Activated CD4-positive, alpha-beta T cell treated with anti-CD3 and anti-CD28 coated beads for 36 hours (primary cell): ENCODE data around the gene LTBP1. TPM values are rescaled to one million over a fixed set of nuclear protein-coding genes. Genes with fewer than 3 reads are reported as not detected.
"Not testable (repeated sequence)": the region's sequence is repeated elsewhere in the genome, so short reads cannot be mapped to it uniquely, and the experiment has no call there.

Experiments
- ATAC-seq: fragments of 200-7000 bp; cut with Tn5 transposase; one replicate; pipeline ENCODE4 v1.10.0; 2021; ENCODE audit warnings: mild to moderate bottlenecking, moderate library complexity
- CTCF ChIA-PET: fragments of 350-600 bp; sonication (Branson Sonifier 250); formaldehyde crosslinking; loops from one replicate; lab custom pipeline; 2021; ENCODE audit warnings: antibody characterized with exemption; lab: Charles Lee
- POLR2A ChIA-PET: fragments of 350-600 bp; sonication (Branson Sonifier 250); formaldehyde crosslinking; loops from one replicate; lab custom pipeline; 2021; ENCODE audit warnings: antibody characterized with exemption, inconsistent platforms; lab: Charles Lee
- DNase-seq: peaks from one replicate; pipeline ENCODE4 v3.0.0-alpha.2; 2020
- H3K27ac Mint-ChIP-seq: one replicate; pipeline ENCODE4 v1.8.0; 2021; ENCODE audit warnings: mixed read lengths
- H3K27me3 Mint-ChIP-seq: one replicate; pipeline ENCODE4 v1.8.0; 2021; ENCODE audit warnings: mixed read lengths
- H3K36me3 Mint-ChIP-seq: one replicate; pipeline ENCODE4 v1.8.0; 2021; ENCODE audit warnings: low read depth, mixed read lengths
- H3K4me1 Mint-ChIP-seq: one replicate; pipeline ENCODE4 v1.8.0; 2021; ENCODE audit warnings: mixed read lengths
- H3K4me3 Mint-ChIP-seq: one replicate; pipeline ENCODE4 v1.8.0; 2021; ENCODE audit warnings: mild to moderate bottlenecking, moderate library complexity, mixed read lengths
- H3K9me3 Mint-ChIP-seq: one replicate; pipeline ENCODE4 v1.8.0; 2021; ENCODE audit warnings: low read depth, mixed read lengths
- intact Hi-C, 2 experiments: fragments of 100-400 bp; cut with DNase I in 1 of 2; cut with micrococcal nuclease in 1 of 2; formaldehyde crosslinking; loops; one replicate each; pipeline versions ENCODE4 v1.14.2 to v1.15.1; 2022 to 2024; cut with DNase I, micrococcal nuclease
- total RNA-seq, 2 experiments: library from RNA; stranded (reverse); gene quantifications; one replicate each; pipeline ENCODE4 v1.2.3, GENCODE V29; 2021

Gene LTBP1
- total RNA-seq, 2 experiments from 2014 or later = 0.14 to 0.26 TPM

- CTCF ChIA-PET = no interaction called here
- POLR2A ChIA-PET = no interaction called here
- no peak for ATAC-seq
- Mint-ChIP-seq H3K27me3 (peaks cover 11% of the 10 kb centered on the region), H3K27ac (no peak overlapping the region), H3K4me1 (peaks cover 3% of the 10 kb centered on the region), H3K9me3 (peaks cover 3% of the 10 kb centered on the region), H3K4me3 (no peak overlapping the region), H3K36me3 (no peaks in the 10 kb centered on the region)
- intact Hi-C loops = no loop called here
- DNase-seq = no peak
These were observed 278.6 kb downstream of the LTBP1 start for GRCh38 chr2:33225350-33225749.

GRCh38 chr2:33226546-33226945, 279.8 kb downstream of the LTBP1 start:
- peaks cover 9% of the 10 kb centered on the region for H3K27me3 Mint-ChIP-seq
- no peak overlapping the region for H3K27ac Mint-ChIP-seq
- ATAC-seq (no peak), DNase-seq (no peak)
- H3K36me3 Mint-ChIP-seq = no peaks in the 10 kb centered on the region
- ChIA-PET CTCF (no interaction called here), POLR2A (no interaction called here)
- H3K4me1 Mint-ChIP-seq = peaks cover 3% of the 10 kb centered on the region
- intact Hi-C loops = no loop called here
- no peak overlapping the region for H3K4me3 Mint-ChIP-seq
- peaks cover 3% of the 10 kb centered on the region for H3K9me3 Mint-ChIP-seq

GRCh38 chr2:33229646-33230045, 282.9 kb downstream of the LTBP1 start:
- DNase-seq = no peak
- POLR2A ChIA-PET = no interaction called here
- ATAC-seq = no peak
- intact Hi-C loops = no loop called here
- peaks cover 3% of the 10 kb centered on the region for H3K9me3 Mint-ChIP-seq
- H3K36me3 Mint-ChIP-seq = no peaks in the 10 kb centered on the region
- no peak overlapping the region for H3K4me3 Mint-ChIP-seq
- H3K4me1 Mint-ChIP-seq = peaks cover 3% of the 10 kb centered on the region
- H3K27me3 Mint-ChIP-seq = peaks cover 16% of the 10 kb centered on the region
- H3K27ac Mint-ChIP-seq = no peak overlapping the region
- CTCF ChIA-PET = interaction anchor here (0.6 kb wide), 1 partner anchor 20 kb away, joined by 3 read pairs; no protein-coding TSS in a partner anchor

- H3K27me3 Mint-ChIP-seq = peaks cover 17% of the 10 kb centered on the region
- H3K27ac Mint-ChIP-seq = no peak overlapping the region
- DNase-seq (no peak), ATAC-seq (no peak)
- H3K4me1 Mint-ChIP-seq = peaks cover 3% of the 10 kb centered on the region
- H3K4me3 Mint-ChIP-seq = no peak overlapping the region
- peaks cover 3% of the 10 kb centered on the region for H3K9me3 Mint-ChIP-seq
- CTCF ChIA-PET = no interaction called here
- no peaks in the 10 kb centered on the region for H3K36me3 Mint-ChIP-seq
- POLR2A ChIA-PET = no interaction called here
- intact Hi-C loops = no loop called here
These were observed 283.4 kb downstream of the LTBP1 start for GRCh38 chr2:33230195-33230594.

- ATAC-seq = no peak
- intact Hi-C loops = no loop called here
- Mint-ChIP-seq H3K27ac (no peak overlapping the region), H3K36me3 (no peaks in the 10 kb centered on the region), H3K4me1 (no peaks in the 10 kb centered on the region), H3K4me3 (no peak overlapping the region), H3K9me3 (no peaks in the 10 kb centered on the region), H3K27me3 (peaks cover 19% of the 10 kb centered on the region)
- DNase-seq = no peak
- ChIA-PET CTCF (no interaction called here), POLR2A (no interaction called here)
These were observed 284.1 kb downstream of the LTBP1 start for GRCh38 chr2:33230842-33231241.

- ATAC-seq, H3K27ac Mint-ChIP-seq, POLR2A ChIA-PET, DNase-seq, H3K4me1 Mint-ChIP-seq, H3K36me3 Mint-ChIP-seq, CTCF ChIA-PET, H3K4me3 Mint-ChIP-seq, intact Hi-C loops, H3K9me3 Mint-ChIP-seq: not testable (repeated sequence)
- H3K27me3 Mint-ChIP-seq = peaks cover 18% of the 10 kb centered on the region
These were observed 288.8 kb downstream of the LTBP1 start for GRCh38 chr2:33235559-33235958.

GRCh38 chr2:33236482-33237385, 290.0 kb downstream of the LTBP1 start:
- peaks cover 18% of the 10 kb centered on the region for H3K27me3 Mint-ChIP-seq
- H3K9me3 Mint-ChIP-seq = no peaks in the 10 kb centered on the region
- H3K4me3 Mint-ChIP-seq = no peak overlapping the region
- DNase-seq = no peak
- ChIA-PET CTCF (no interaction called here), POLR2A (no interaction called here)
- no peaks in the 10 kb centered on the region for H3K4me1 Mint-ChIP-seq
- ATAC-seq = no peak
- intact Hi-C loops = no loop called here
- no peaks in the 10 kb centered on the region for H3K36me3 Mint-ChIP-seq
- no peak overlapping the region for H3K27ac Mint-ChIP-seq

- no peaks in the 10 kb centered on the region for H3K4me1 Mint-ChIP-seq
- H3K27ac Mint-ChIP-seq = no peak overlapping the region
- H3K36me3 Mint-ChIP-seq = no peaks in the 10 kb centered on the region
- ChIA-PET CTCF (no interaction called here), POLR2A (no interaction called here)
- intact Hi-C loops = no loop called here
- H3K4me3 Mint-ChIP-seq = no peak overlapping the region
- H3K9me3 Mint-ChIP-seq = no peaks in the 10 kb centered on the region
- DNase-seq (no peak), ATAC-seq (no peak)
- peaks cover 13% of the 10 kb centered on the region for H3K27me3 Mint-ChIP-seq
These were observed 291.4 kb downstream of the LTBP1 start for GRCh38 chr2:33238111-33238510.

GRCh38 chr2:33240178-33240577, 293.4 kb downstream of the LTBP1 start:
- ATAC-seq (no peak), DNase-seq (no peak)
- Mint-ChIP-seq H3K9me3 (no peaks in the 10 kb centered on the region), H3K4me1 (no peaks in the 10 kb centered on the region), H3K27ac (no peak overlapping the region), H3K27me3 (peaks cover 5% of the 10 kb centered on the region), H3K36me3 (no peaks in the 10 kb centered on the region), H3K4me3 (no peak overlapping the region)
- CTCF ChIA-PET = no interaction called here
- intact Hi-C loops = no loop called here
- POLR2A ChIA-PET = no interaction called here

GRCh38 chr2:33241072-33241471, 294.3 kb downstream of the LTBP1 start:
- Mint-ChIP-seq H3K9me3 (no peaks in the 10 kb centered on the region), H3K36me3 (no peaks in the 10 kb centered on the region), H3K27ac (no peak overlapping the region), H3K4me3 (no peak overlapping the region), H3K27me3 (peaks cover 3% of the 10 kb centered on the region), H3K4me1 (no peaks in the 10 kb centered on the region)
- CTCF ChIA-PET = no interaction called here
- intact Hi-C loops = no loop called here
- POLR2A ChIA-PET = no interaction called here
- ATAC-seq = no peak
- no peak for DNase-seq

GRCh38 chr2:33241581-33241980, 294.8 kb downstream of the LTBP1 start:
- ATAC-seq (no peak), DNase-seq (no peak)
- ChIA-PET CTCF (no interaction called here), POLR2A (no interaction called here)
- Mint-ChIP-seq H3K4me1 (no peaks in the 10 kb centered on the region), H3K9me3 (no peaks in the 10 kb centered on the region), H3K36me3 (no peaks in the 10 kb centered on the region), H3K27ac (no peak overlapping the region), H3K27me3 (peaks cover 3% of the 10 kb centered on the region), H3K4me3 (no peak overlapping the region)
- intact Hi-C loops = no loop called here

GRCh38 chr2:33242845-33243244, 296.1 kb downstream of the LTBP1 start:
- ChIA-PET POLR2A (no interaction called here), CTCF (no interaction called here)
- no peak for DNase-seq
- H3K9me3 Mint-ChIP-seq = no peaks in the 10 kb centered on the region
- no peak for ATAC-seq
- no peaks in the 10 kb centered on the region for H3K36me3 Mint-ChIP-seq
- H3K4me3 Mint-ChIP-seq = no peak overlapping the region
- intact Hi-C loops = no loop called here
- no peaks in the 10 kb centered on the region for H3K4me1 Mint-ChIP-seq
- no peaks in the 10 kb centered on the region for H3K27me3 Mint-ChIP-seq
- no peak overlapping the region for H3K27ac Mint-ChIP-seq
